ENCODE data around the gene GCGR.
"Not testable (repeated sequence)": the region's sequence is repeated elsewhere in the genome, so short reads cannot be mapped to it uniquely, and the experiment has no call there.

The GCGR gene

GRCh38 chr17:81831957-81832607 lies 28.1 kb downstream of the GCGR start:
- DNase-seq (ENCODE audit: low spot score): no peak

GRCh38 chr17:81832608-81833159 lies 28.7 kb downstream of the GCGR start:
- DNase-seq (ENCODE audit: low spot score): no peak

GRCh38 chr17:81833160-81833920 lies 29.4 kb downstream of the GCGR start, which contains the start of gene MCRIP1:
Gene MCRIP1 (minus strand): TSS chr17:81833291. CDS start chr17:81824506, 8,785 bp downstream.
- peak; percentile 100 for DNase-seq (ENCODE audit: low spot score)

- DNase-seq (ENCODE audit: low spot score): no peak
These were observed 30.2 kb downstream of the GCGR start for GRCh38 chr17:81833921-81834830.

- no peak for DNase-seq (ENCODE audit: low spot score)
These were observed 30.9 kb downstream of the GCGR start, which contains the start of gene PPP1R27 for GRCh38 chr17:81834831-81835267. Gene PPP1R27 (minus strand): TSS chr17:81835050. CDS start chr17:81834953, 97 bp downstream.

GRCh38 chr17:81837641-81838040 lies 33.7 kb downstream of the GCGR start:
- no peak for DNase-seq (ENCODE audit: low spot score)

GRCh38 chr17:81838753-81839255 lies 34.9 kb downstream of the GCGR start:
- DNase-seq (ENCODE audit: low spot score): no peak

GRCh38 chr17:81839301-81839700 lies 35.4 kb downstream of the GCGR start:
- no peak for DNase-seq (ENCODE audit: low spot score)

GRCh38 chr17:81840059-81840458 lies 36.1 kb downstream of the GCGR start:
- not testable (repeated sequence) for DNase-seq (ENCODE audit: low spot score)

GRCh38 chr17:81840826-81841778 lies 37.2 kb downstream of the GCGR start:
- DNase-seq (ENCODE audit: low spot score): peak; percentile 17

GRCh38 chr17:81841866-81842265 lies 37.9 kb downstream of the GCGR start:
- DNase-seq (ENCODE audit: low spot score): no peak

- DNase-seq (ENCODE audit: low spot score): no peak
These were observed 38.4 kb downstream of the GCGR start for GRCh38 chr17:81842378-81842724.

GRCh38 chr17:81842725-81843504 lies 39.0 kb downstream of the GCGR start:
- no peak for DNase-seq (ENCODE audit: low spot score)

- DNase-seq (ENCODE audit: low spot score): no peak
These were observed 39.9 kb downstream of the GCGR start for GRCh38 chr17:81843713-81844326.

GRCh38 chr17:81844327-81844851 lies 40.4 kb downstream of the GCGR start:
- DNase-seq (ENCODE audit: low spot score): no peak

GRCh38 chr17:81844887-81845286 lies 40.9 kb downstream of the GCGR start:
- DNase-seq (ENCODE audit: low spot score): no peak

- DNase-seq (ENCODE audit: low spot score): no peak
These were observed 41.4 kb downstream of the GCGR start for GRCh38 chr17:81845361-81845760.

GRCh38 chr17:81845881-81846742 lies 42.2 kb downstream of the GCGR start:
- no peak for DNase-seq (ENCODE audit: low spot score)

All from iPS-NIHi11 (cell line).